ENCODE measurements around the gene IMPG1.
"Not testable (repeated sequence)": the region's sequence is repeated elsewhere in the genome, so short reads cannot be mapped to it uniquely, and the experiment has no call there.

DNA sequence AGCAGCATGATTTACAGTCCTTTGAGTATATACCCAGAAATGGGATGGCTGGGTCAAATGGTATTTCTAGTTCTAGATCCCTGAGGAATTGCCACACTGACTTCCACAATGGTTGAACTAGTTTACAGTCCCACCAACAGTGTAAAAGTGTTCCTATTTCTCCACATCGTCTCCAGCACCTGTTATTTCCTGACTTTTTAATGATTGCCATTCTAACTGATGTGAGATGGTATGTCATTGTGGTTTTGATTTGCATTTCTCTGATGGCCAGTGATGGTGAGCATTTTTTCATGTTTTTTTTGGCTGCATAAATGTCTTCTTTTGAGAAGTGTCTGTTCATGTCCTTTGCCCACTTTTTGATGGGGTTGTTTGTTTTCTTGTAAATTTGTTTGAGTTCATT is 172.2 kb downstream of the IMPG1 start:
- TF ChIP-seq, protein P1, sequence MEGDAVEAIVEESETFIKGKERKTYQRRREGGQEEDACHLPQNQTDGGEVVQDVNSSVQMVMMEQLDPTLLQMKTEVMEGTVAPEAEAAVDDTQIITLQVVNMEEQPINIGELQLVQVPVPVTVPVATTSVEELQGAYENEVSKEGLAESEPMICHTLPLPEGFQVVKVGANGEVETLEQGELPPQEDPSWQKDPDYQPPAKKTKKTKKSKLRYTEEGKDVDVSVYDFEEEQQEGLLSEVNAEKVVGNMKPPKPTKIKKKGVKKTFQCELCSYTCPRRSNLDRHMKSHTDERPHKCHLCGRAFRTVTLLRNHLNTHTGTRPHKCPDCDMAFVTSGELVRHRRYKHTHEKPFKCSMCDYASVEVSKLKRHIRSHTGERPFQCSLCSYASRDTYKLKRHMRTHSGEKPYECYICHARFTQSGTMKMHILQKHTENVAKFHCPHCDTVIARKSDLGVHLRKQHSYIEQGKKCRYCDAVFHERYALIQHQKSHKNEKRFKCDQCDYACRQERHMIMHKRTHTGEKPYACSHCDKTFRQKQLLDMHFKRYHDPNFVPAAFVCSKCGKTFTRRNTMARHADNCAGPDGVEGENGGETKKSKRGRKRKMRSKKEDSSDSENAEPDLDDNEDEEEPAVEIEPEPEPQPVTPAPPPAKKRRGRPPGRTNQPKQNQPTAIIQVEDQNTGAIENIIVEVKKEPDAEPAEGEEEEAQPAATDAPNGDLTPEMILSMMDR (conservative IDR thresholded peaks at IDR 0.05; ENCODE audit: low read length): not testable (repeated sequence)
- not testable (repeated sequence) for TF ChIP-seq EZH2phosphoT487 (IDR thresholded peaks at IDR 0.05; ENCODE audit: borderline replicate concordance, low read depth, low read length)

Measured in OCI-LY7 (cell line).